Measurements from ENCODE around the gene TMEM69.

DNA sequence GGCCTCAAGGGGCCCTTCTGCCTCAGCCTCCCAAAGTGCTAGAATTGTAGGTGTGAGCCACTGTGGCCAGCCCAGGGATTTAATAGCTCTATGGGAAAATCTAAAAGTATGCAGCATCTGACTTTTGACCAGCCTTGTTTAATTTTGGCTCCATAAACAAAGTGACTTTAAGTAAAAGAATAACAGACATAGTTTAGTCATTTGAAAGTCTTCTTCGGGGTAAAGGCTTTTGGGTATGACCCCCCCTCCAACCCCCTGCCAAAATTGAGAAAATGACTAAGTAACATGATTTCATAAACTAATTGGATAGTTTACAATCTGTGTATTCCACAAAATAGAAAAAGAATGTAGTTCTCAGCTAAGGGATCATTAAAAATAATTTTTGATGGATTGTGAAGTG, 18.6 kb upstream of the TMEM69 start:
- TF ChIP-seq, protein P1, sequence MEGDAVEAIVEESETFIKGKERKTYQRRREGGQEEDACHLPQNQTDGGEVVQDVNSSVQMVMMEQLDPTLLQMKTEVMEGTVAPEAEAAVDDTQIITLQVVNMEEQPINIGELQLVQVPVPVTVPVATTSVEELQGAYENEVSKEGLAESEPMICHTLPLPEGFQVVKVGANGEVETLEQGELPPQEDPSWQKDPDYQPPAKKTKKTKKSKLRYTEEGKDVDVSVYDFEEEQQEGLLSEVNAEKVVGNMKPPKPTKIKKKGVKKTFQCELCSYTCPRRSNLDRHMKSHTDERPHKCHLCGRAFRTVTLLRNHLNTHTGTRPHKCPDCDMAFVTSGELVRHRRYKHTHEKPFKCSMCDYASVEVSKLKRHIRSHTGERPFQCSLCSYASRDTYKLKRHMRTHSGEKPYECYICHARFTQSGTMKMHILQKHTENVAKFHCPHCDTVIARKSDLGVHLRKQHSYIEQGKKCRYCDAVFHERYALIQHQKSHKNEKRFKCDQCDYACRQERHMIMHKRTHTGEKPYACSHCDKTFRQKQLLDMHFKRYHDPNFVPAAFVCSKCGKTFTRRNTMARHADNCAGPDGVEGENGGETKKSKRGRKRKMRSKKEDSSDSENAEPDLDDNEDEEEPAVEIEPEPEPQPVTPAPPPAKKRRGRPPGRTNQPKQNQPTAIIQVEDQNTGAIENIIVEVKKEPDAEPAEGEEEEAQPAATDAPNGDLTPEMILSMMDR (IDR thresholded peaks at IDR 0.05): no peak
- TF ChIP-seq POLR2AphosphoS5 (IDR thresholded peaks at IDR 0.05): no peak
